ENCODE measurements around the gene NFATC2IP. TPM values are rescaled to one million over a fixed set of nuclear protein-coding genes. Genes with fewer than 3 reads are reported as not detected.

The NFATC2IP gene
- total RNA-seq, 1 donor from 2014 or later, result 38.4 TPM

GRCh38 chr16:28904828-28905227 is 45.9 kb upstream of the NFATC2IP start:
- Histone ChIP-seq H3K4me3 (no peak overlapping the region), H3K27ac (no peak overlapping the region), H3K4me1 (no peaks in the 10 kb centered on the region), H3K9me3 (no peaks in the 10 kb centered on the region), H3K36me3 (peaks cover 52% of the 10 kb centered on the region), H3K27me3 (ENCODE audit: low read depth) (no peaks in the 10 kb centered on the region)
- ATAC-seq (peak in 1 of 2 donors; percentile 6), DNase-seq (no peak)
- no peak for TF ChIP-seq CTCF (IDR thresholded peaks at IDR 0.05)
- intact Hi-C loops (cut with DNase I), result no loop called here

- DNase-seq (no peak), ATAC-seq (no peak)
- TF ChIP-seq CTCF (IDR thresholded peaks at IDR 0.05), result no peak
- Histone ChIP-seq H3K4me1 (no peaks in the 10 kb centered on the region), H3K27ac (no peak overlapping the region), H3K9me3 (no peaks in the 10 kb centered on the region), H3K4me3 (no peak overlapping the region), H3K36me3 (peaks cover 53% of the 10 kb centered on the region), H3K27me3 (ENCODE audit: low read depth) (no peaks in the 10 kb centered on the region)
- intact Hi-C loops (cut with DNase I), result no loop called here
Measured at GRCh38 chr16:28905229-28905754, 45.4 kb upstream of the NFATC2IP start.

- DNase-seq, result no peak
- no peak overlapping the region for H3K4me3 ChIP-seq
- peaks cover 58% of the 10 kb centered on the region for H3K36me3 ChIP-seq
- no peaks in the 10 kb centered on the region for H3K27me3 ChIP-seq (ENCODE audit: low read depth)
- no peaks in the 10 kb centered on the region for H3K4me1 ChIP-seq
- no peaks in the 10 kb centered on the region for H3K9me3 ChIP-seq
- no peak for TF ChIP-seq CTCF (IDR thresholded peaks at IDR 0.05)
- no peak overlapping the region for H3K27ac ChIP-seq
- ATAC-seq, result no peak
- intact Hi-C loops (cut with DNase I), result no loop called here
Measured at GRCh38 chr16:28905800-28906372, 44.9 kb upstream of the NFATC2IP start.

- Histone ChIP-seq H3K36me3 (peaks cover 84% of the 10 kb centered on the region), H3K9me3 (no peaks in the 10 kb centered on the region), H3K27ac (no peak overlapping the region), H3K4me3 (no peak overlapping the region), H3K4me1 (no peaks in the 10 kb centered on the region), H3K27me3 (ENCODE audit: low read depth) (no peaks in the 10 kb centered on the region)
- DNase-seq (no peak), ATAC-seq (peak in 1 of 2 donors; percentile 18)
- intact Hi-C loops (cut with DNase I), result no loop called here
- TF ChIP-seq CTCF (IDR thresholded peaks at IDR 0.05), result no peak
Measured at GRCh38 chr16:28910086-28911031, 40.4 kb upstream of the NFATC2IP start.

DNA sequence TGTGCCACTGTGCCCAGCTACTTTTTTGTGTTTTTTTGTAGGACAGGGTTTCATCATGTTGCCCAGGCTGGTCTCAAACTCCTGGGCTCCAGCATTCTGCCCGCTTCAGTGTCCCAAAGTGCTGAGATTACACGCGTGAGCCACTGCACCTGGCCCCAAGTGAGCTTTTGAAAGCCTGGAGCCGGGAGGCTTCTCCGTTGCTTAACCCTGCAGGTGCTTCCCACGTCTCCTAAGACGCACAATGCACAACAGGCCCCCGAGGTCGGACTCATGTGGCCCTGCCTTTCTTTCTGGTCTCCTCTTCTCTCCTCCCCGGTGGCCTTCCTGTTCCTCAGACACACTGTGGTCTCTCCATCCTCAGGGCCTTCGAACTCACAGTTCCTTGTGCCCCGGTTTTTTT is 38.2 kb upstream of the NFATC2IP start:
- no peak for DNase-seq
- ATAC-seq, result no peak
- no peak for TF ChIP-seq CTCF (IDR thresholded peaks at IDR 0.05)
- H3K9me3 ChIP-seq, result no peaks in the 10 kb centered on the region
- no peak overlapping the region for H3K27ac ChIP-seq
- H3K4me1 ChIP-seq, result no peaks in the 10 kb centered on the region
- H3K27me3 ChIP-seq (ENCODE audit: low read depth), result no peaks in the 10 kb centered on the region
- no peak overlapping the region for H3K4me3 ChIP-seq
- H3K36me3 ChIP-seq, result peaks cover 84% of the 10 kb centered on the region
- intact Hi-C loops (cut with DNase I), result no loop called here

Data from lower lobe of right lung (tissue), 2 donors.